GM18511 (cell line): Measurements from ENCODE around the gene TKTL1.
A peak's percentile ranks its signal among the peaks of the same experiment; 100 is the strongest.

Experiments used
- ATAC-seq: cut with Tn5 transposase; IDR thresholded peaks from one replicate; pipeline ENCODE4 v1.9.1; 2021; ENCODE audit warnings: mild to moderate bottlenecking, moderate library complexity; ENCODE audit not compliant: unreplicated experiment

Gene TKTL1

GRCh38 chrX:154359362-154360154 is 64.0 kb downstream of the TKTL1 start:
- no peak for ATAC-seq

GRCh38 chrX:154360155-154360713 is 64.6 kb downstream of the TKTL1 start:
- ATAC-seq, result no peak

GRCh38 chrX:154362085-154362742 is 66.6 kb downstream of the TKTL1 start:
- no peak for ATAC-seq

GRCh38 chrX:154363706-154364439 is 68.3 kb downstream of the TKTL1 start:
- no peak for ATAC-seq

GRCh38 chrX:154365052-154365600 is 69.5 kb downstream of the TKTL1 start:
- ATAC-seq, result no peak

GRCh38 chrX:154365997-154366665 is 70.5 kb downstream of the TKTL1 start:
- ATAC-seq, result no peak

- ATAC-seq, result no peak
Observed at GRCh38 chrX:154366666-154367055, 71.1 kb downstream of the TKTL1 start.

GRCh38 chrX:154367474-154368308 is 72.1 kb downstream of the TKTL1 start:
- ATAC-seq, result no peak

- ATAC-seq, result peak; percentile 40
Observed at GRCh38 chrX:154368630-154369448, 73.2 kb downstream of the TKTL1 start.

- ATAC-seq, result no peak
Observed at GRCh38 chrX:154369449-154370299, 74.1 kb downstream of the TKTL1 start.

- no peak for ATAC-seq
Observed at GRCh38 chrX:154370300-154371016, 74.9 kb downstream of the TKTL1 start.

GRCh38 chrX:154371017-154371788 is 75.6 kb downstream of the TKTL1 start:
- peak; percentile 61 for ATAC-seq

- ATAC-seq, result peak; percentile 7
Observed at GRCh38 chrX:154371789-154372300, 76.2 kb downstream of the TKTL1 start.

- ATAC-seq, result no peak
Observed at GRCh38 chrX:154372612-154373022, 77.0 kb downstream of the TKTL1 start.

- no peak for ATAC-seq
Observed at GRCh38 chrX:154373340-154374306, 78.0 kb downstream of the TKTL1 start.
